Thoracic aorta (tissue), 2 donors: ENCODE results near the gene RAPGEF3. TPM values are rescaled to one million over a fixed set of nuclear protein-coding genes. Genes with fewer than 3 reads are reported as not detected.
A peak's percentile ranks its signal among the peaks of the same experiment; 100 is the strongest.

Experiments used
- ATAC-seq: fragments of 150-250 bp; one replicate; pipeline ENCODE4 v1.8.0; 2017; ENCODE audit warnings: low read depth; ENCODE audit not compliant: insufficient number of reproducible peaks, low FRiP score
- DNase-seq: peaks from one replicate; pipeline ENCODE4 v3.0.0-alpha.2; 2020; ENCODE audit warnings: low spot score
- H3K27ac ChIP-seq, 2 donors: fragments of 200-600 bp; sonication (generic); 1 replicate in 1 of 2; 2 replicates in 1 of 2; pipeline ENCODE4 v1.5.1; 2016; ENCODE audit warnings: mild to moderate bottlenecking in 2 of 2, moderate library complexity in 2 of 2
- H3K27me3 ChIP-seq: fragments of 200-600 bp; sonication (generic); replicated peaks from 2 replicates; pipeline ENCODE4 v1.6.0; 2016; ENCODE audit warnings: mild to moderate bottlenecking; ENCODE audit not compliant: insufficient read depth
- H3K36me3 ChIP-seq: fragments of 200-600 bp; sonication (generic); one replicate; pipeline ENCODE4 v1.5.1; 2016
- H3K4me1 ChIP-seq, 2 donors: fragments of 200-600 bp; sonication (generic); 1 replicate in 1 of 2; 2 replicates in 1 of 2; pipeline versions ENCODE4 v1.5.1 to v1.6.0; 2016; ENCODE audit warnings: low read depth in 2 of 2, mild to moderate bottlenecking in 1 of 2; ENCODE audit not compliant: control insufficient read depth in 1 of 2
- H3K4me3 ChIP-seq: fragments of 200-600 bp; sonication (generic); 2 replicates; pipeline ENCODE4 v1.5.1; 2016; ENCODE audit warnings: mild to moderate bottlenecking
- H3K9me3 ChIP-seq: fragments of 200-600 bp; sonication (generic); 2 replicates; pipeline ENCODE4 v1.5.1; 2016
- total RNA-seq, 2 donors: library from RNA; depleted of rRNA; stranded (reverse); fragments of >200 nt; gene quantifications; one replicate each; pipeline versions ENCODE4 v1.1.0 to v1.2.3, GENCODE V29; 2016
- TF ChIP-seq, protein P1 (sequence below): fragments of 200-600 bp; sonication (generic); IDR thresholded peaks from one replicate; pipeline ENCODE4 v1.5.1; 2019; ENCODE audit warnings: antibody characterized with exemption

The RAPGEF3 gene
- total RNA-seq, 2 donors from 2014 or later = 40.9 to 77.4 TPM

DNA sequence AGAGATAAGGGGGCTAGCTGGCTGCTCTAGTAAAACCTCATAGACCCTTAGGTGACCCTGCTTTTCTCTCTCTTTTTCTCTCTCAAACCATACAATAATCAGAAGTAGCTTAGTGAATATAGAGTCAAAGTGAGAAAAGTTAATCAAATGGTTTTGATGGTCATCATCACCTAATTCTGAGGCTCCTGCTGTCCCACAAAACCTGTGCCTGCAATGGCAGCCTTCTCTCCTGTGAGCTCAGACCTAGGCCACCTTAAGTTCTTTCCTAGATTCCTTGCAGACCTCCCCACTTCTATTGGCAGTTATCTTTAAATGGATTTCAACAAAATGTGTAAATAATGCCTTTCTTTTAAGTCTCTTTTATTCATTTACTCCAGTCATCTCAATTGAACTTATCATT, 51.3 kb downstream of the RAPGEF3 start:
- TF ChIP-seq, protein P1, sequence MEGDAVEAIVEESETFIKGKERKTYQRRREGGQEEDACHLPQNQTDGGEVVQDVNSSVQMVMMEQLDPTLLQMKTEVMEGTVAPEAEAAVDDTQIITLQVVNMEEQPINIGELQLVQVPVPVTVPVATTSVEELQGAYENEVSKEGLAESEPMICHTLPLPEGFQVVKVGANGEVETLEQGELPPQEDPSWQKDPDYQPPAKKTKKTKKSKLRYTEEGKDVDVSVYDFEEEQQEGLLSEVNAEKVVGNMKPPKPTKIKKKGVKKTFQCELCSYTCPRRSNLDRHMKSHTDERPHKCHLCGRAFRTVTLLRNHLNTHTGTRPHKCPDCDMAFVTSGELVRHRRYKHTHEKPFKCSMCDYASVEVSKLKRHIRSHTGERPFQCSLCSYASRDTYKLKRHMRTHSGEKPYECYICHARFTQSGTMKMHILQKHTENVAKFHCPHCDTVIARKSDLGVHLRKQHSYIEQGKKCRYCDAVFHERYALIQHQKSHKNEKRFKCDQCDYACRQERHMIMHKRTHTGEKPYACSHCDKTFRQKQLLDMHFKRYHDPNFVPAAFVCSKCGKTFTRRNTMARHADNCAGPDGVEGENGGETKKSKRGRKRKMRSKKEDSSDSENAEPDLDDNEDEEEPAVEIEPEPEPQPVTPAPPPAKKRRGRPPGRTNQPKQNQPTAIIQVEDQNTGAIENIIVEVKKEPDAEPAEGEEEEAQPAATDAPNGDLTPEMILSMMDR = no peak
- DNase-seq (no peak), ATAC-seq (no peak)
- Histone ChIP-seq H3K36me3 (no peaks in the 10 kb centered on the region), H3K27me3 (no peaks in the 10 kb centered on the region), H3K4me3 (no peak overlapping the region), H3K27ac (no peak overlapping the region), H3K4me1 (peaks cover 4 to 25% of the 10 kb centered on the region in 2 donors), H3K9me3 (no peaks in the 10 kb centered on the region)

DNA sequence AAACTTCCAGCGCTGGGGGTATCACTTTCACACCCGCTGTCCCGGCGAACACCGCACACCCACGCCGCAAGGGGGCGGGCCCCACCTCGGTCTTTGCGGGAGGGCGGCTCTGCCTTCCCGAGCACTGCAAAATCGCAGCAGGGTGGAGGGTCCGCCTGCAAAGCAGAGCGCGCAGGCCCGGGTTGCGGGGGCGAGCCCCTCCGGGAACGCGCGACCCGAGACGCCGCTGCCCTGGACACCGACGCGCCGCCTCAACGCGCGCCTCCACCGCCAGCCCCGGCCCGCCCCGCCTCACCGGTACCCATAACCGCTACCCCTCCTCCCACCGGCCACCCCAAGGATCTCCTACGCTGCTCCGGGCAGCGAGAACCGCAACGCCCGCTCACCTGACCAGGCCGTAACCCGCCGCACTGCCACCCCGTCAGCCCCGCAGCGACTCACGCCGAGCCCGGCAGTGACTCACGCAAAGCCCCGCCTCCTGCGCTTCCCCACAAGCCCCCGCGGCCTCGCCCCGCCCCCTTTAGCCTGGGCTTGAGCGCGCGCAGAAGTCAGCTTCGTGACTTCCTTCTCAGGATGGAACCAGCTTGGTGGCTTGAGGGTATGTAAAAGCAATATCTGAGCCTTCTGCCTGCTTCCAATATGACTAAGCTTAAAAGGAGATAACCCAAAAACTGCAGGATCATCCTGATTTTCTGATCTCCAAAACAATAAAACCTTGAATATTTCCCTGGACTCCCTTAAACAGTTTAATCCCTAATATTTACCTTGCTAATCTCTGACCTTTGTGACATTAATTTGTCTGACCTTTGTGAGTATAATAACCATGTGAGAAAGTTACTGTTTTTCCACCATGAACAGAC, 52.9 kb downstream of the RAPGEF3 start, which contains the start of gene RPAP3:
Gene RPAP3 (minus strand): TSS at position 465 of the 860 bp plus-strand sequence. CDS start 3,190 bp downstream, outside the sequence.
- H3K27ac ChIP-seq = peak within 1 kb of the TSS; percentile 69 to 72
- peak; percentile 95 for DNase-seq
- H3K4me3 ChIP-seq = peak within 1 kb of the TSS; percentile 87
- H3K9me3 ChIP-seq = no peaks in the 10 kb centered on the region
- peaks cover 4 to 25% of the 10 kb centered on the region in 2 donors for H3K4me1 ChIP-seq
- no peaks in the 10 kb centered on the region for H3K36me3 ChIP-seq
- TF ChIP-seq, protein P1 = peak; percentile 75
- H3K27me3 ChIP-seq = no peaks in the 10 kb centered on the region
- ATAC-seq = peak; percentile 91

DNA sequence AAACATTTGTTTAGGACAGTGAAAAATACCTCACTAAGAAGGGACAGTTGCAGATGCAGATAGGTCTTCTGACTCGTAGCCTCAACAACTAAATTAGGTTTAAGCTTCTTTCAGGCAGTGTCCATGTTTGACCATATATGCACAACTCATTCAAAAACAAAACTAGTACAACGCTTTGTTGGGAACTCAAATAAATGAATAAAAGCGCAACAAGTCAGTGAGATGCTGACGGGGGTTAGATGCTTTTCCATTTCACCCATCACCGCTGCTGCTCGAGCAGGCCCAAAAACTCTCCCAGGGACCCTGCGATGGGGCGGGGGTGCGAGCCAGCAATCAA, 53.5 kb downstream of the RAPGEF3 start:
- Histone ChIP-seq H3K4me1 (peaks cover 4 to 25% of the 10 kb centered on the region in 2 donors), H3K36me3 (peaks cover 4% of the 10 kb centered on the region), H3K4me3 (peak overlapping the region; percentile 87), H3K27me3 (no peaks in the 10 kb centered on the region), H3K9me3 (no peaks in the 10 kb centered on the region), H3K27ac (peak overlapping the region; percentile 69 to 72)
- TF ChIP-seq, protein P1 = no peak
- ATAC-seq (no peak), DNase-seq (no peak)

DNA sequence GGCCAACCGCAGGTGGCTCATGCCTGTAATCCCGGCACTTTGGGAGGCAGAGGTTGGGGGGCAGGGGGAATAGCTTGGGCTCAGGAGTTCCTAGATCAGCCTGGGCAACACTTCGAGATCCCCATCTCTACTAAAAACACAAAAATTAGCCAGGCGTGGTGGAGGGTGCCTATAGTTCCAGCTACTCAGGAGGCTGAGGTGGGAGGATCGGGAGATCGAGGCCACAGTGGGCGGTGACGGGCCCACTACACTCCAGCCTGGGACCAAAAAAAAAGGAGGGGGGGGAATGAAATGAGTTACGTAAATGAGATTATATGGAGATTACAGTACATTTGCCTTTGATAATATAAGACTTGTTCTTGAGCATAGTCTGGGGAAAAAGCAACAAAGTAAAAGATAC, 54.0 kb downstream of the RAPGEF3 start:
- ATAC-seq = no peak
- Histone ChIP-seq H3K27ac (no peak overlapping the region), H3K9me3 (no peaks in the 10 kb centered on the region), H3K27me3 (no peaks in the 10 kb centered on the region), H3K4me1 (peaks cover 4 to 25% of the 10 kb centered on the region in 2 donors), H3K36me3 (peaks cover 4% of the 10 kb centered on the region), H3K4me3 (peak overlapping the region; percentile 87)
- no peak for DNase-seq
- TF ChIP-seq, protein P1 = no peak

DNA sequence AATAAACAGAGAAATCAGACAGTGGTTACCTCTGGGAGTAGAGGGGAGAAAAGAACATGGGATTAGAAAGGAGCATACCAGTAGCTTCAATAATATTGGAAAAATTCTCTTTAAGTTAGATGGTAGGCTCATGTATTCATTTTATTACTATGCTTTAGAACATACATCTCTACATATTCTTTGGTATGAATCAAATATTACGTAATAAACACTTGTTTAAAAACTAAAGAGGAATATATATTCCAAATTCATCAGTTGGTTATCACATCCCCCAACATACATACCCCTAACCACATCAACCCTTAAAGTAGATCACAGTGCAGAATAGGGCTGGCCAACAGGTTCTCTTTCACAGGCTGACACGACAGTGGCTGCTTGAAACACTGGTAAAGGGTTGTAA, 58.4 kb downstream of the RAPGEF3 start:
- H3K9me3 ChIP-seq = no peaks in the 10 kb centered on the region
- H3K27ac ChIP-seq = no peak overlapping the region
- peaks cover 4 to 12% of the 10 kb centered on the region in 2 donors for H3K4me1 ChIP-seq
- TF ChIP-seq, protein P1 = no peak
- ATAC-seq = no peak
- no peaks in the 10 kb centered on the region for H3K27me3 ChIP-seq
- no peak overlapping the region for H3K4me3 ChIP-seq
- DNase-seq = no peak
- peaks cover 9% of the 10 kb centered on the region for H3K36me3 ChIP-seq
